Endothelial cell of umbilical vein (primary cell): ENCODE results near the gene PNPLA7. TPM values are rescaled to one million over a fixed set of nuclear protein-coding genes. Genes with fewer than 3 reads are reported as not detected.

Experiments used
- BruUV-seq: library from RNA; stranded (reverse); fragments of 400-500 nt; replicated peaks from 2 replicates; lab custom pipeline; 2021; lab: Mats Ljungman, UMichigan
- CTCF ChIA-PET: fragments of 300-600, 350-600 bp; sonication (Branson Sonifier 250); formaldehyde crosslinking; loops from one replicate; lab custom pipeline; 2021; ENCODE audit warnings: antibody characterized with exemption, inconsistent platforms; lab: Charles Lee
- POLR2A ChIA-PET: fragments of 300-600, 350-600 bp; sonication (Branson Sonifier 250); formaldehyde crosslinking; loops from one replicate; lab custom pipeline; 2021; ENCODE audit warnings: antibody characterized with exemption, inconsistent platforms; lab: Charles Lee
- DNase-seq: peaks from one replicate; pipeline ENCODE4 v3.0.0-alpha.2; 2011; ENCODE audit warnings: low read depth, low spot score
- FAIRE-seq: peaks from 2 replicates; lab custom pipeline; 2011; peaks lifted over from hg19 to GRCh38; lab: Jason Lieb, UNC
- H2AFZ ChIP-seq: 2 replicates; pipeline ENCODE4 v1.6.0; 2012; ENCODE audit warnings: low read depth, low read length, control low read depth, inconsistent platforms
- H3K27ac ChIP-seq: 2 replicates; pipeline ENCODE4 v1.5.1; 2011; ENCODE audit warnings: low read depth, mild to moderate bottlenecking, control low read depth, low read length, moderate library complexity; ENCODE audit not compliant: insufficient read depth
- H3K27me3 ChIP-seq, 2 experiments: 2 replicates each; pipeline versions ENCODE4 v1.6.0 to v1.6.1; 2011; ENCODE audit warnings: low read length in 2 of 2, mixed read lengths in 1 of 2; ENCODE audit not compliant: control insufficient read depth in 2 of 2, insufficient read depth in 2 of 2
- H3K36me3 ChIP-seq, 2 experiments: 2 replicates in 1 of 2; 3 replicates in 1 of 2; pipeline ENCODE4 v1.5.1; 2011; ENCODE audit warnings: low read length in 2 of 2, mild to moderate bottlenecking in 1 of 2, moderate library complexity in 1 of 2; ENCODE audit not compliant: control insufficient read depth in 2 of 2, insufficient read depth in 2 of 2; ENCODE audit errors: extremely low read depth in 1 of 2
- H3K4me1 ChIP-seq: 3 replicates; pipeline ENCODE4 v1.5.1; 2011; ENCODE audit warnings: mild to moderate bottlenecking, low read length; ENCODE audit not compliant: control insufficient read depth, insufficient read depth; ENCODE audit errors: extremely low read depth
- H3K4me2 ChIP-seq: 2 replicates; pipeline ENCODE4 v1.6.1; 2011; ENCODE audit warnings: low read length, control low read depth, mixed read lengths; ENCODE audit not compliant: insufficient read depth
- H3K4me3 ChIP-seq, 3 experiments: fragments of 200-600 bp in 1 of 3; sonication (generic), shearing (Covaris generic) in 1 of 3; replicated peaks in 1 of 3; 2 replicates each; pipeline ENCODE4 v1.5.1; 2011 to 2016; ENCODE audit warnings: control low read depth in 3 of 3, low read length in 3 of 3, mild to moderate bottlenecking in 2 of 3, inconsistent platforms in 1 of 3, low read depth in 1 of 3, moderate library complexity in 1 of 3; ENCODE audit not compliant: insufficient read depth in 1 of 3
- H3K79me2 ChIP-seq: 2 replicates; pipeline ENCODE4 v1.6.0; 2012; ENCODE audit warnings: low read length, inconsistent platforms; ENCODE audit not compliant: control insufficient read depth, insufficient read depth
- H3K9ac ChIP-seq: replicated peaks from 2 replicates; pipeline ENCODE3; 2011; ENCODE audit warnings: low read length, control low read depth; ENCODE audit not compliant: insufficient read depth; ENCODE audit errors: extremely low read depth
- H3K9me1 ChIP-seq: replicated peaks from 3 replicates; pipeline ENCODE4 v1.6.0; 2011; ENCODE audit warnings: mild to moderate bottlenecking, low read length; ENCODE audit not compliant: control insufficient read depth, insufficient read depth; ENCODE audit errors: extremely low read depth
- H3K9me3 ChIP-seq: replicated peaks from 2 replicates; pipeline ENCODE4 v1.5.1; 2012; ENCODE audit warnings: low read length, inconsistent platforms; ENCODE audit not compliant: control insufficient read depth, insufficient read depth
- H4K20me1 ChIP-seq: replicated peaks from 2 replicates; pipeline ENCODE3; 2011; ENCODE audit warnings: mild to moderate bottlenecking, low read length; ENCODE audit not compliant: control insufficient read depth, insufficient read depth; ENCODE audit errors: extremely low read depth
- EZH2 ChIP-seq: IDR thresholded peaks from 2 replicates; pipeline ENCODE4 v1.6.1; 2012; ENCODE audit warnings: borderline replicate concordance, low read depth, mild to moderate bottlenecking, moderate library complexity, low read length, inconsistent platforms; ENCODE audit not compliant: severe bottlenecking
- FOS ChIP-seq: IDR thresholded peaks from 2 replicates; pipeline ENCODE4 v1.6.1; 2011; ENCODE audit warnings: mild to moderate bottlenecking, low read length, moderate library complexity, borderline replicate concordance; ENCODE audit not compliant: insufficient read depth
- GATA2 ChIP-seq: IDR thresholded peaks from 2 replicates; pipeline ENCODE4 v1.7.0; 2011; ENCODE audit warnings: low read depth, mild to moderate bottlenecking, moderate library complexity, mixed read lengths, low read length; ENCODE audit not compliant: insufficient read length, insufficient read depth
- JUN ChIP-seq: IDR thresholded peaks from 2 replicates; pipeline ENCODE4 v1.6.1; 2011; ENCODE audit warnings: borderline replicate concordance, low read depth; ENCODE audit not compliant: insufficient read length, insufficient read depth
- MAX ChIP-seq: IDR thresholded peaks from 2 replicates; pipeline ENCODE4 v1.6.1; 2011; ENCODE audit not compliant: insufficient read depth, insufficient read length
- MYC ChIP-seq: IDR thresholded peaks from one replicate; pipeline ENCODE4 v1.6.1; 2011; ENCODE audit warnings: mild to moderate bottlenecking, low read depth, low read length
- POLR2AphosphoS5 ChIP-seq: IDR thresholded peaks from 2 replicates; pipeline ENCODE4 v1.6.1; 2012; ENCODE audit warnings: low read depth, mild to moderate bottlenecking, control low read depth, low read length, moderate library complexity; ENCODE audit not compliant: insufficient read depth
- dilution Hi-C: fragments of 300-500 bp; cut with MboI; formaldehyde crosslinking; loops from one replicate; pipeline ENCODE4 v1.15.0; 2019; ENCODE audit warnings: low sequenced_read_pairs; ENCODE audit not compliant: extremely low pct_ligation_motif_present
- intact Hi-C: fragments of 100-400 bp; cut with micrococcal nuclease; formaldehyde crosslinking; loops from one replicate; pipeline ENCODE4 v1.10.0; 2022
- polyA plus RNA-seq, 4 experiments: library from polyadenylated mRNA; depleted of rRNA in 3 of 4; stranded (reverse) in 3 of 4; unstranded in 1 of 4; fragments of >200 nt; gene quantifications; 2 replicates each; pipeline versions ENCODE4 v1.2.1 to v1.2.3, GENCODE V29; 2011 to 2012; ENCODE audit warnings: missing spikeins in 1 of 4
- total RNA-seq: library from RNA; stranded (reverse); gene quantifications from 2 replicates; pipeline ENCODE4 v1.2.3, GENCODE V29; 2021

The PNPLA7 gene
- total and polyA plus RNA-seq, 2 donors (not counting 3 experiments of a cell fraction or from before 2014, with no cell fraction given): 1.0 to 1.9 TPM

- DNase-seq (no peak), FAIRE-seq (no peak)
- H3K9ac ChIP-seq: peak overlapping the region; percentile 75
- TF ChIP-seq GATA2 (no peak), EZH2 (no peak), FOS (no peak)
- peaks cover 9% of the 10 kb centered on the region for H3K79me2 ChIP-seq
- H3K27me3 ChIP-seq: no peaks in the 10 kb centered on the region
- POLR2A ChIA-PET: no interaction called here
- TSS peak; percentile 11 for BruUV-seq
- peak overlapping the region; percentile 51 to 60 (median 53) for H3K4me3 ChIP-seq
- peak overlapping the region; percentile 24 for H2AFZ ChIP-seq
- H4K20me1 ChIP-seq: no peaks in the 10 kb centered on the region
- peak overlapping the region; percentile 37 for H3K4me2 ChIP-seq
- H3K9me3 ChIP-seq: no peaks in the 10 kb centered on the region
- H3K27ac ChIP-seq: peak overlapping the region; percentile 53
- no peaks in the 10 kb centered on the region for H3K36me3 ChIP-seq
- peaks cover 11% of the 10 kb centered on the region for H3K4me1 ChIP-seq
- dilution Hi-C loops (no loop called here), intact Hi-C loops (no loop called here)
- CTCF ChIA-PET: interaction anchor here (1.0 to 1.3 kb wide), 4 partner anchors 36 to 172 kb away, joined by 3 to 5 read pairs (median 4); partner anchors contain the start of genes EXD3 and NOXA1
- no peaks in the 10 kb centered on the region for H3K9me1 ChIP-seq
Measured at GRCh38 chr9:137458194-137459151, 91.7 kb downstream of the PNPLA7 start.

- no peak for DNase-seq
- Histone ChIP-seq H3K4me2 (no peak overlapping the region), H3K9ac (no peak overlapping the region), H3K9me1 (no peaks in the 10 kb centered on the region), H3K27me3 (no peaks in the 10 kb centered on the region), H3K4me1 (peaks cover 11% of the 10 kb centered on the region), H3K4me3 (peak overlapping the region in 1 of 3 experiments; percentile 51), H4K20me1 (no peaks in the 10 kb centered on the region), H3K79me2 (peaks cover 9% of the 10 kb centered on the region), H2AFZ (no peak overlapping the region), H3K9me3 (no peaks in the 10 kb centered on the region), H3K36me3 (peaks cover 0 to 4% of the 10 kb centered on the region in 2 experiments), H3K27ac (no peak overlapping the region)
- dilution Hi-C loops (no loop called here), intact Hi-C loops (no loop called here)
- no peak for FAIRE-seq
- POLR2A ChIA-PET: no interaction called here
- no peak for TF ChIP-seq JUN
- no peak for TF ChIP-seq MAX
- TF ChIP-seq MYC: no peak
- no peak for TF ChIP-seq POLR2AphosphoS5
- CTCF ChIA-PET: no interaction called here
- no TSS peak for BruUV-seq
Measured at GRCh38 chr9:137457406-137458193, 92.6 kb downstream of the PNPLA7 start.
